Immature natural killer cell (primary cell): ENCODE results near the gene NEDD4L. TPM values are rescaled to one million over a fixed set of nuclear protein-coding genes. Genes with fewer than 3 reads are reported as not detected.

Experiments used
- DNase-seq, 3 donors: peaks; one replicate each; pipeline ENCODE4 v3.0.0; 2022; ENCODE audit warnings: mixed read lengths in 1 of 3
- H3K27ac Mint-ChIP-seq, 6 donors: one replicate each; pipeline ENCODE4 v1.8.0; 2020; ENCODE audit warnings: mixed read lengths in 6 of 6, mild to moderate bottlenecking in 5 of 6, inconsistent platforms in 4 of 6, moderate library complexity in 3 of 6
- H3K27me3 Mint-ChIP-seq, 3 donors: one replicate each; pipeline ENCODE4 v1.8.0; 2020 to 2021; ENCODE audit warnings: low read depth in 3 of 3, mild to moderate bottlenecking in 3 of 3, mixed read lengths in 3 of 3, moderate library complexity in 3 of 3, inconsistent platforms in 1 of 3
- H3K36me3 Mint-ChIP-seq, 3 donors: one replicate each; pipeline ENCODE4 v1.8.0; 2020; ENCODE audit warnings: mixed read lengths in 3 of 3, inconsistent platforms in 2 of 3, mild to moderate bottlenecking in 2 of 3
- H3K4me1 Mint-ChIP-seq, 2 donors: one replicate each; pipeline ENCODE4 v1.8.0; 2020; ENCODE audit warnings: inconsistent platforms in 2 of 2, mild to moderate bottlenecking in 2 of 2, mixed read lengths in 2 of 2, moderate library complexity in 1 of 2
- H3K4me3 Mint-ChIP-seq, 5 donors: one replicate each; pipeline ENCODE4 v1.8.0; 2020; ENCODE audit warnings: mild to moderate bottlenecking in 5 of 5, mixed read lengths in 5 of 5, inconsistent platforms in 3 of 5, moderate library complexity in 3 of 5
- H3K9me3 Mint-ChIP-seq, 6 donors: one replicate each; pipeline ENCODE4 v1.8.0; 2020; ENCODE audit warnings: mild to moderate bottlenecking in 6 of 6, mixed read lengths in 6 of 6, inconsistent platforms in 4 of 6, moderate library complexity in 3 of 6
- polyA plus RNA-seq, 3 donors: library from polyadenylated mRNA; unstranded; fragments of 300-500 nt; fragmentation: Illumina TruSeq; gene quantifications; one replicate each; pipeline ENCODE4 v1.2.3, GENCODE V29; 2021

The NEDD4L gene
- polyA plus RNA-seq, 3 donors from 2014 or later = 0.62 to 2.2 (median 2.0) TPM

DNA sequence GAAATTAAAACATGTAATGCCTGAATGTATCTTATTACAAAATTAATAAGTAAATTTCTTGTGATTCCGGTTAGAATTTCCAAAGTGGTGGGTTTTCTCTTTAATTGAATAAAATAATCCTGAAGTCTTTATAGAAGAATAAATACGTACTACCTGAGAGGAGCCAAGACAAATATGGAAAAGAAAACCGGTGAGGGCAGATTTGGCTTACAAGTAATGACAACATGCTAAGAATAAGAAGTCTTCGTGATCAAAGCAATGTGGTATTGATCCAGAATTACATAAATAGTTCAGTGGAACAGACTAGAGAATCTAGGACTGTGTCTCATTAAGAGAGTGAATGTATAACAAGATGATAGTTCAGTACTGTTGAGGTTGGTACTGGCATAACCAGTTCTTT lies 167.5 kb downstream of the NEDD4L start:
- Mint-ChIP-seq H3K27me3 (peaks cover 0 to 5% (median 2%) of the 10 kb centered on the region in 3 donors), H3K36me3 (no peaks in the 10 kb centered on the region), H3K4me3 (no peak overlapping the region), H3K9me3 (peaks cover 0 to 2% (median 0%) of the 10 kb centered on the region in 6 donors), H3K27ac (no peak overlapping the region), H3K4me1 (peaks cover 14 to 22% of the 10 kb centered on the region in 2 donors)
- no peak for DNase-seq

GRCh38 chr18:58212274-58212673 lies 168.2 kb downstream of the NEDD4L start:
- H3K9me3 Mint-ChIP-seq = peaks cover 0 to 2% (median 0%) of the 10 kb centered on the region in 6 donors
- H3K27ac Mint-ChIP-seq = no peak overlapping the region
- DNase-seq = no peak
- peaks cover 14 to 22% of the 10 kb centered on the region in 2 donors for H3K4me1 Mint-ChIP-seq
- peaks cover 0 to 5% (median 2%) of the 10 kb centered on the region in 3 donors for H3K27me3 Mint-ChIP-seq
- H3K4me3 Mint-ChIP-seq = no peak overlapping the region
- no peaks in the 10 kb centered on the region for H3K36me3 Mint-ChIP-seq

- no peak overlapping the region for H3K27ac Mint-ChIP-seq
- H3K4me3 Mint-ChIP-seq = peak overlapping the region in 4 of 5 donors; percentile 1 to 33 (median 2)
- H3K36me3 Mint-ChIP-seq = no peaks in the 10 kb centered on the region
- peaks cover 0 to 2% (median 0%) of the 10 kb centered on the region in 6 donors for H3K9me3 Mint-ChIP-seq
- peak in 1 of 3 donors; percentile 2 for DNase-seq
- H3K27me3 Mint-ChIP-seq = peaks cover 0 to 6% (median 5%) of the 10 kb centered on the region in 3 donors
- peaks cover 14 to 22% of the 10 kb centered on the region in 2 donors for H3K4me1 Mint-ChIP-seq
Observed at GRCh38 chr18:58213440-58213839, 169.4 kb downstream of the NEDD4L start.

DNA sequence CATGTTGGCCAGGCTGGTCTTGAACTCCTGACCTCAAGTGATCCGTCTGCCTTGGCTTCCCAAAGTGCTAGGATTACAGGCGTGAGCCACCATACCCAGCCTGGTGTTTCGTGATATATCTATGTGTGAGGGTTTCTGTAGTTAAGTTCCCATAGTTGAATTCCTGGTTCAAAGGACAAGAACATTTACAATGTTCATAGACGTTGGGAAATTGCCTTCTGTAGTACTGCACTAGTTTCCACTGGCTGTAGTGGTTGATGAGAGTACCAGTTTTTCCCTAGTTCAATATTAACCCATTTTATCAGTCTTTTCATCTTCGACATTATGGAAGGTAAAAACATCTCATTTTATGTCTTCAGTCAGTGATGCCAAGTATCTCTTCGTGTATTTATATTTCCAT lies 171.0 kb downstream of the NEDD4L start:
- Mint-ChIP-seq H3K4me1 (peaks cover 14 to 22% of the 10 kb centered on the region in 2 donors), H3K27ac (no peak overlapping the region), H3K4me3 (no peak overlapping the region), H3K36me3 (no peaks in the 10 kb centered on the region), H3K9me3 (peaks cover 0 to 2% (median 0%) of the 10 kb centered on the region in 6 donors), H3K27me3 (peaks cover 2 to 6% (median 5%) of the 10 kb centered on the region in 3 donors)
- no peak for DNase-seq

GRCh38 chr18:58216071-58216481 lies 172.1 kb downstream of the NEDD4L start:
- DNase-seq = no peak
- Mint-ChIP-seq H3K27me3 (peaks cover 2 to 6% (median 5%) of the 10 kb centered on the region in 3 donors), H3K4me3 (no peak overlapping the region), H3K4me1 (peaks cover 14 to 22% of the 10 kb centered on the region in 2 donors), H3K9me3 (peaks cover 0 to 2% (median 0%) of the 10 kb centered on the region in 6 donors), H3K27ac (no peak overlapping the region), H3K36me3 (no peaks in the 10 kb centered on the region)

GRCh38 chr18:58217052-58217451 lies 173.0 kb downstream of the NEDD4L start:
- Mint-ChIP-seq H3K27me3 (peaks cover 2 to 6% (median 4%) of the 10 kb centered on the region in 3 donors), H3K9me3 (peaks cover 0 to 2% (median 0%) of the 10 kb centered on the region in 6 donors), H3K27ac (no peak overlapping the region), H3K36me3 (no peaks in the 10 kb centered on the region), H3K4me3 (no peak overlapping the region), H3K4me1 (peaks cover 14 to 22% of the 10 kb centered on the region in 2 donors)
- DNase-seq = no peak

DNA sequence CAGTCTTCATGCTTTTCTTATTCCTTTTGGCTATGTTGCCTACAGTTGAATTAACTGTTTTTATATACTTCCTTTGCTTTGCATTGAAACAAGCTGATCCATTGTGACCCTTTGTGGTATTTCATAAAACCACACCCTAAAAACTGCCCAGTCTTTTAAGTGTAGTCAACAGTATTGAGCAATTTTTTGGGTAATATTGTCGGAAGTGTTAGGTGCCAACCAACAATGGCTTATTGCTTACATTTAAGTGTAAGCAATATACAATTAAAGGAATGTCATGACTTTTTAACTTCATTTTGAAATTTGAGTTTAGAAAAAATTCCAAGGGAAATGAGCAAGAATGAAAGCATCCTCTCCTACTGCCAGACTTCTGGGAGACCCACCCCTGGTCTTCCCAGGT lies 174.1 kb downstream of the NEDD4L start:
- Mint-ChIP-seq H3K36me3 (no peaks in the 10 kb centered on the region), H3K4me3 (no peak overlapping the region)

DNA sequence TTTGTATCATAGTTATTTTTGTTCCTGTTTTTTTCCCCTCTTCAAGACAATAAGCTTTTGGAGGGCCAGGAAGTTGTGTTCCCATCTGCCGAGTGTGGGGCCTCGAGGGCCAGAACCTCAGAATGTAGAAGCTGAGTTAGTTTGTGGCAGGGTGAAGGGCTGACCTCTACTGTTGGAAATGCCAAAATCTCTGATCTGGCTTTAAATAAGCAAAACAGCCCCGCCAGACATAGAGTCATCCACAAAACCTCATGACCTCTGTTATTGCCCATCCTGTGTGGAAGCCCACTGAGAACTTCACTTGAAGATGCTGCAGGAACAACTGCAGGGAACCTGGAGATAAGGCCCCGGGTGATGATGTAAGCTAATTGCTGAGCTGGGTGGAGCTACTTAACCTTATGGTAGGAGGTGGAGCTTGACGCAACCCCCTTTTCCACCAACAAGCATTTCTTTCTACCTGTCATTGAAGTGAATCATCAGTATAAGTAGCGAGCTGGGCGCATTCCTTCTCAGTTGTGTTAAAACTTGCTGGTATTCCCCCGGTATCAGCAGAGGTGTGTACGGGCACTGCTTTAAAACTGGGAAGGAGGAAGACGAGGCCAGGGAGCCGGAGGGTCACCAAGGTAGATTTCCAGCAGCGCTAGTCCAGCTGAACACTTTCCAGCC lies 177.2 kb downstream of the NEDD4L start:
- Mint-ChIP-seq H3K4me1 (no peaks in the 10 kb centered on the region), H3K27ac (no peak overlapping the region), H3K4me3 (no peak overlapping the region), H3K9me3 (no peaks in the 10 kb centered on the region), H3K27me3 (peaks cover 3 to 6% (median 4%) of the 10 kb centered on the region in 3 donors), H3K36me3 (no peaks in the 10 kb centered on the region)
- DNase-seq = no peak

More for the DNA sequence above, 174.1 kb downstream of the NEDD4L start:
- Mint-ChIP-seq H3K9me3 (peaks cover 0 to 2% (median 0%) of the 10 kb centered on the region in 6 donors), H3K27me3 (peaks cover 2 to 6% (median 5%) of the 10 kb centered on the region in 3 donors), H3K27ac (no peak overlapping the region), H3K4me1 (peaks cover 14 to 16% of the 10 kb centered on the region in 2 donors)
- no peak for DNase-seq

DNA sequence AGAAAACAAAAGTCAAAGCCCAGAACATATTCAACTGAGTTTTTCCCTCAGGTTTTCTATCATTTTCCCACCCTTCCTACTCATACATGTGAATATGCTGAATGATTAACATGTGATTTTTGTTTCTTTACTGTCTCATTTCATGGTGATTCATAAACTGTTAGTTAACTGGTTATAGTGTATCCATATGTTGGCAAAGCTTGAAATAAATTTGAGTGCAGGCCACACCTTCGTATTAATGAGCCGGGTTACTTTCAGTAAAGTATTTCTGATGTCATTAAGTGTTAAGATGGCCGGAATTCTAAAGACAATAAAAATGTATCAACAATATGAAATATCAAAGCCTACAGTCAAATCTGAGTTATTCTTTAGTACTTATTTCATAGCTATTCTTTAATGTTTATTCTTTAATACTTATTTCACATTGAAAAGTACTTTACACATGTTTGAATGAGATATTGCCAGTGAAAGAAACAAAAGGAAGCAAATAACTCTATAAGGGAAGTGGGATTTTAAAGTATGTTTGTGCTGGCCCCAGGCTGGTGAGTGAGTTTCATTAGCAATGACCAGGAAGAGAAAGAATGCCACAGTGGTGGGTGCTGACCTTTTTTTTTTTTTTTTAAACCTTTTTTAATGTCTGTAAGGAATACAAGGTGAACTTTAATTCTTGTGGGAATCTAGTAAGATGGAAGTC lies 178.6 kb downstream of the NEDD4L start:
- H3K36me3 Mint-ChIP-seq = no peaks in the 10 kb centered on the region
- no peaks in the 10 kb centered on the region for H3K9me3 Mint-ChIP-seq
- DNase-seq = no peak
- H3K27me3 Mint-ChIP-seq = peaks cover 3 to 4% (median 4%) of the 10 kb centered on the region in 3 donors
- no peaks in the 10 kb centered on the region for H3K4me1 Mint-ChIP-seq
- H3K4me3 Mint-ChIP-seq = no peak overlapping the region
- H3K27ac Mint-ChIP-seq = no peak overlapping the region

DNA sequence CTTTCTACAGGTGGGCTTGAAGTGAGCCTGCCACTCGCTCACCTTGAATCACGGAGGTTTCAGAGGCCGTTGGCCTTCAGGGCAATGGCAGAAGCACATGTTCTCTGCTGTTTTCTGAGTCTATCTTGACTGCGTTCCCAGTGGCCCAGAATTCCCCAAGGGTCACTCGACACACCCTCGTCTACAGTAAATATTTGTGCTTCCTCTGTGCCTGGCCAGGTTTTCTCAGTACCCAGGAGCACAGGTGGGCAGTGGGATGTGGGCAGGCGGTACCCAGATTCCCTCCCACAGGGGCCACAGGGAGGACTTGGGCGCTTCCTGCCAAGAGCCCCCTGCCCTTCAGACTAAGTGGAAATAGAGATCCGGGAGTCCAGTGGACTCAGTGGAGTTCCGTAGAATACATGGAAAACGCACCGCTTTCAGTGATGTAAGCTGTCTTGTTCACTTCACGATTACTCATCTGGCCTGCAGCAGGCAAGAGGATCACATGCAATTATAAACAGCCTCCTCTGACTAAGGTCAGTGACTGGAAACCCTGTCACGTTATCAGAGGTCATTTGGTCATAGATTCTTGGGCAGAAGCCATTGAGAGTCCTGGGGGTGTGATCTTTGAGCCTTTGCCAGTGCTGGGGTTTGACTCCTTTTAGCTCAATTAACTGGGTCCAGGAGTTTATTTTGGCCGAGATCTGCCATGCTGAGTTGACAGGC lies 179.8 kb downstream of the NEDD4L start:
- peak overlapping the region in 1 of 6 donors; percentile 2 for H3K27ac Mint-ChIP-seq
- DNase-seq = no peak
- H3K27me3 Mint-ChIP-seq = peaks cover 0 to 5% (median 2%) of the 10 kb centered on the region in 3 donors
- H3K9me3 Mint-ChIP-seq = no peaks in the 10 kb centered on the region
- no peaks in the 10 kb centered on the region for H3K4me1 Mint-ChIP-seq
- no peak overlapping the region for H3K4me3 Mint-ChIP-seq
- H3K36me3 Mint-ChIP-seq = no peaks in the 10 kb centered on the region

GRCh38 chr18:58224425-58224750 lies 180.4 kb downstream of the NEDD4L start:
- no peak overlapping the region for H3K4me3 Mint-ChIP-seq
- H3K9me3 Mint-ChIP-seq = no peaks in the 10 kb centered on the region
- no peaks in the 10 kb centered on the region for H3K36me3 Mint-ChIP-seq
- no peak for DNase-seq
- H3K27ac Mint-ChIP-seq = no peak overlapping the region
- no peaks in the 10 kb centered on the region for H3K4me1 Mint-ChIP-seq
- peaks cover 2 to 5% (median 2%) of the 10 kb centered on the region in 3 donors for H3K27me3 Mint-ChIP-seq

DNA sequence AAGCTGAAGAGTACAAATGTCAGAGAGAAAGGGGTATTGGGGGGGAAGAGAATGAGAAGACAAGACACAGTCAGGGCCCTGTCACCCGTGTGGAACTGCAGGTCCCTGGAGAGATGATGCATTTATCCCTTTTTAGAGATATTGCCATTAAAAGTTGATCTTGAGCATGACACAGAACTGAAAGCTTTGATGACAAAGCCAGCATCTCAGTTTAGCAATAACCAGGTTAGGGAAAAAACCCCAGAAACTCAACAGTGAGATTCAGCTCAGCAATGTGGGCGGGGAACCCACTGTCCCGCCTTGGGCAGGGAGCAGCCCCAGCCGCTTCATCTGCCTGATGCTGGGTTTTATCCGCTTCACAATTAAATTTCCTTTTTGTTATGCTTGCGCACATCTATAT lies 181.1 kb downstream of the NEDD4L start:
- Mint-ChIP-seq H3K4me1 (no peaks in the 10 kb centered on the region), H3K4me3 (no peak overlapping the region), H3K36me3 (no peaks in the 10 kb centered on the region), H3K27ac (no peak overlapping the region), H3K27me3 (peaks cover 2 to 5% (median 3%) of the 10 kb centered on the region in 3 donors), H3K9me3 (no peaks in the 10 kb centered on the region)
- no peak for DNase-seq

GRCh38 chr18:58226429-58226828 lies 182.4 kb downstream of the NEDD4L start:
- Mint-ChIP-seq H3K4me3 (no peak overlapping the region), H3K27ac (no peak overlapping the region), H3K27me3 (peaks cover 2 to 5% (median 3%) of the 10 kb centered on the region in 3 donors), H3K9me3 (no peaks in the 10 kb centered on the region), H3K36me3 (no peaks in the 10 kb centered on the region), H3K4me1 (no peaks in the 10 kb centered on the region)
- no peak for DNase-seq
